Pancreas (tissue), 10 donors: ENCODE data around the gene ANO9. TPM values are rescaled to one million over a fixed set of nuclear protein-coding genes. Genes with fewer than 3 reads are reported as not detected.
"Not testable (repeated sequence)": the region's sequence is repeated elsewhere in the genome, so short reads cannot be mapped to it uniquely, and the experiment has no call there.

Source experiments
- ATAC-seq, 4 donors: fragments of 200-7000 bp; cut with Tn5 transposase; one replicate each; pipeline versions ENCODE4 v1.8.0 to v1.9.1; 2020; ENCODE audit warnings: mild to moderate bottlenecking in 4 of 4, moderate library complexity in 4 of 4
- DNase-seq, 6 donors: peaks; one replicate each; pipeline ENCODE4 v3.0.0-alpha.2; 2020
- FAIRE-seq: peaks from 2 replicates; lab custom pipeline; 2012; peaks lifted over from hg19 to GRCh38; lab: Jason Lieb, UNC
- H3K27ac ChIP-seq, 4 donors: fragments of 200-600 bp; sonication (generic); 1 replicate in 3 of 4; 2 replicates in 1 of 4; pipeline versions ENCODE4 v1.5.0 to v1.8.0; 2020
- H3K27me3 ChIP-seq, 4 donors: fragments of 200-600 bp; one replicate each; pipeline ENCODE4 v1.8.0; 2021
- H3K36me3 ChIP-seq, 3 donors: fragments of 200-600 bp; sonication (generic) in 1 of 3; one replicate each; pipeline versions ENCODE4 v1.5.0 to v1.8.0; 2020 to 2021
- H3K4me1 ChIP-seq, 3 donors: fragments of 200-600 bp; one replicate each; pipeline ENCODE4 v1.8.0; 2021
- H3K4me3 ChIP-seq, 4 donors: fragments of 200-600 bp; sonication (generic) in 2 of 4; one replicate each; pipeline versions ENCODE4 v1.5.0 to v1.8.0; 2020 to 2021
- H3K9me3 ChIP-seq, 4 donors: fragments of 200-600 bp; one replicate each; pipeline ENCODE4 v1.8.0; 2021
- WGBS, 2 donors: extraction: QIAGEN DNeasy Blood & Tissue Kit; methylation state at CpG; one replicate each; pipeline ENCODE4 v1.1.7; 2013; 5-methylcytosine and 5-hydroxymethylcytosine counted together
- intact Hi-C, 3 donors: fragments of 100-400 bp; cut with DNase I; formaldehyde crosslinking; loops; one replicate each; pipeline versions ENCODE4 v1.11.1 to v1.14.2; 2022
- polyA plus RNA-seq, 2 donors: library from polyadenylated mRNA; stranded (reverse); fragments of 200-250 nt; gene quantifications; one replicate each; pipeline ENCODE4 v1.2.3, GENCODE V29; 2013
- total RNA-seq, 6 donors: library from RNA; stranded (reverse); fragmentation: NEBNext Ultra II Directional in 4 of 6; extraction: Animal tissue kit (Norgen Biotek cat#: 25700) in 4 of 6; gene quantifications; one replicate each; pipeline versions ENCODE4 v1.2.1 to v1.2.4, GENCODE V29; 2021 to 2023
- TF ChIP-seq, protein P1 (sequence below), 4 donors: fragments of 200-600 bp; sonication (generic) in 3 of 4; IDR thresholded peaks; one replicate each; pipeline versions ENCODE4 v1.5.0 to v1.8.0; 2021; ENCODE audit warnings: antibody characterized with exemption in 4 of 4
- donor health status: healthy with polysubstance abuse.
- donor health status: DM: no; HTN: no; CAD: no; lungs with moderate emphysema.
- donor health status: DM: no; HTN: no; CAD: no.
- donor health status: control.
- donor health status: control.
- donor health status: Bipolar disorder and iron deficiency.
- donor health status: DM: yes; HTN: yes; CAD: no.
- donor health status: DM: no; HTN: no; CAD: no.
- donor health status: DM: no; HTN: no; CAD: no.
- donor health status: DM: yes; HTN: yes; CAD: no.

Gene ANO9
- total and polyA plus RNA-seq, 8 donors = 6.2 to 68.7 (median 14.9) TPM

GRCh38 chr11:403761-404431, 37.9 kb downstream of the ANO9 start:
- intact Hi-C loops = no loop called here
- WGBS, 2 donors = 90 to 92% methylated on average over 26 to 27 of the region's 27 CpGs
- H3K36me3 ChIP-seq = peaks cover 0 to 14% (median 12%) of the 10 kb centered on the region in 3 donors
- DNase-seq (peak in 3 of 6 donors; percentile 46 to 83 (median 57)), FAIRE-seq (no peak), ATAC-seq (no peak)
- TF ChIP-seq, protein P1, sequence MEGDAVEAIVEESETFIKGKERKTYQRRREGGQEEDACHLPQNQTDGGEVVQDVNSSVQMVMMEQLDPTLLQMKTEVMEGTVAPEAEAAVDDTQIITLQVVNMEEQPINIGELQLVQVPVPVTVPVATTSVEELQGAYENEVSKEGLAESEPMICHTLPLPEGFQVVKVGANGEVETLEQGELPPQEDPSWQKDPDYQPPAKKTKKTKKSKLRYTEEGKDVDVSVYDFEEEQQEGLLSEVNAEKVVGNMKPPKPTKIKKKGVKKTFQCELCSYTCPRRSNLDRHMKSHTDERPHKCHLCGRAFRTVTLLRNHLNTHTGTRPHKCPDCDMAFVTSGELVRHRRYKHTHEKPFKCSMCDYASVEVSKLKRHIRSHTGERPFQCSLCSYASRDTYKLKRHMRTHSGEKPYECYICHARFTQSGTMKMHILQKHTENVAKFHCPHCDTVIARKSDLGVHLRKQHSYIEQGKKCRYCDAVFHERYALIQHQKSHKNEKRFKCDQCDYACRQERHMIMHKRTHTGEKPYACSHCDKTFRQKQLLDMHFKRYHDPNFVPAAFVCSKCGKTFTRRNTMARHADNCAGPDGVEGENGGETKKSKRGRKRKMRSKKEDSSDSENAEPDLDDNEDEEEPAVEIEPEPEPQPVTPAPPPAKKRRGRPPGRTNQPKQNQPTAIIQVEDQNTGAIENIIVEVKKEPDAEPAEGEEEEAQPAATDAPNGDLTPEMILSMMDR (IDR thresholded peaks at IDR 0.05) = no peak
- peaks cover 0 to 3% (median 0%) of the 10 kb centered on the region in 3 donors for H3K4me1 ChIP-seq
- H3K9me3 ChIP-seq = no peaks in the 10 kb centered on the region
- H3K27ac ChIP-seq = no peak overlapping the region
- no peaks in the 10 kb centered on the region for H3K27me3 ChIP-seq
- H3K4me3 ChIP-seq = no peak overlapping the region

- H3K9me3 ChIP-seq = no peaks in the 10 kb centered on the region
- WGBS, 2 donors = 92% methylated on average over 37 to 55 of the region's 55 CpGs
- H3K4me3 ChIP-seq = no peak overlapping the region
- no peak for FAIRE-seq
- peak in 3 of 6 donors; percentile 40 to 75 (median 52) for DNase-seq
- H3K27ac ChIP-seq = no peak overlapping the region
- H3K4me1 ChIP-seq = peaks cover 0 to 3% (median 0%) of the 10 kb centered on the region in 3 donors
- no peaks in the 10 kb centered on the region for H3K27me3 ChIP-seq
- TF ChIP-seq, protein P1 (IDR thresholded peaks at IDR 0.05) = no peak
- intact Hi-C loops = no loop called here
- H3K36me3 ChIP-seq = peaks cover 0 to 14% (median 12%) of the 10 kb centered on the region in 3 donors
- no peak for ATAC-seq
Measured at GRCh38 chr11:403021-403760, 38.6 kb downstream of the ANO9 start.

GRCh38 chr11:401196-401595, 40.6 kb downstream of the ANO9 start:
- DNase-seq = peak in 1 of 6 donors; percentile 32
- peaks cover 0 to 20% (median 12%) of the 10 kb centered on the region in 3 donors for H3K36me3 ChIP-seq
- WGBS, 2 donors = 97% methylated on average over 38 of the region's 52 CpGs; no CpG with 5 or more reads in 1 of the 2 donors
- ATAC-seq, H3K27me3 ChIP-seq, intact Hi-C loops, H3K27ac ChIP-seq, H3K4me3 ChIP-seq, H3K4me1 ChIP-seq, H3K9me3 ChIP-seq, FAIRE-seq: not testable (repeated sequence)

GRCh38 chr11:400241-400689, 41.5 kb downstream of the ANO9 start:
- TF ChIP-seq, protein P1 (IDR thresholded peaks at IDR 0.05) = no peak
- DNase-seq = peak in 3 of 6 donors; percentile 13 to 58 (median 43)
- H3K4me1 ChIP-seq = no peaks in the 10 kb centered on the region
- no peak overlapping the region for H3K27ac ChIP-seq
- H3K9me3 ChIP-seq = no peaks in the 10 kb centered on the region
- no peak overlapping the region for H3K4me3 ChIP-seq
- WGBS, 2 donors = 87 to 93% methylated on average over 36 to 50 of the region's 50 CpGs
- ATAC-seq = no peak
- no peaks in the 10 kb centered on the region for H3K27me3 ChIP-seq
- H3K36me3 ChIP-seq = peaks cover 0 to 20% (median 12%) of the 10 kb centered on the region in 3 donors
- intact Hi-C loops = no loop called here
- no peak for FAIRE-seq

- 87 to 93% methylated on average over 21 of the region's 21 CpGs for WGBS, 2 donors
- Histone ChIP-seq H3K4me3 (no peak overlapping the region), H3K9me3 (no peaks in the 10 kb centered on the region), H3K27ac (no peak overlapping the region), H3K27me3 (no peaks in the 10 kb centered on the region), H3K36me3 (peaks cover 0 to 20% (median 12%) of the 10 kb centered on the region in 3 donors), H3K4me1 (no peaks in the 10 kb centered on the region)
- ATAC-seq (no peak), DNase-seq (peak in 1 of 6 donors; percentile 12), FAIRE-seq (no peak)
- TF ChIP-seq, protein P1 (IDR thresholded peaks at IDR 0.05) = no peak
- intact Hi-C loops = no loop called here
Measured at GRCh38 chr11:399731-400211, 42.0 kb downstream of the ANO9 start.
